Measurements from ENCODE around the gene CDC25C. TPM values are rescaled to one million over a fixed set of nuclear protein-coding genes. Genes with fewer than 3 reads are reported as not detected.

The CDC25C gene
- total and polyA plus RNA-seq, 7 donors = 0.27 to 5.9 (median 1.7) TPM; not detected in 3

DNA sequence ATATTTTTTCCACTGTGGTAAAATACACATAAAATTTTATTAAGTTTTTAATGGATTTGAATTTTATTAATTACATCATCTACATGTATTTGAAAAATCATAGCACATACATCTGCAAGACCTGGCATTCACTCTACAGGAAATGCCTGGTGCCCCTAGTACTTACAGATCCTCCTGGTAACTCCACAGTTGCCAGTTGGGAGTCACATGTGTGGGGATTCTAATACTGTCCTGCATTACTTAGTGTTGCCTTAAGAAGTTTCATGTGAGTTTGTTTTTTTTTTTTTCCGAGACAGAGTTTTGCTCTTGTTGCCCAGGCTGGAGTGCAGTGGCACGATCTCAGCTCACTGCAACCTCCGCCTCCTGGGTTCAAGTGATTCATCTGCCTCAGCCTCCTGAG lies 38.9 kb upstream of the CDC25C start:
- WGBS, 2 donors = 91 to 94% methylated on average over 3 of the region's 3 CpGs
- no peak for DNase-seq
- H3K36me3 ChIP-seq = peaks cover 0 to 28% (median 17%) of the 10 kb centered on the region in 4 donors
- no peak overlapping the region for H3K27ac ChIP-seq
- H3K4me1 ChIP-seq = peaks cover 0 to 53% (median 38%) of the 10 kb centered on the region in 4 donors
- TF ChIP-seq POLR2A (IDR thresholded peaks at IDR 0.05) = no peak
- TF ChIP-seq POLR2AphosphoS5 (IDR thresholded peaks at IDR 0.05) = no peak
- no peak for TF ChIP-seq EP300 (IDR thresholded peaks at IDR 0.05)
- no peak for TF ChIP-seq CTCF (IDR thresholded peaks at IDR 0.05)
- H3K4me3 ChIP-seq = no peak overlapping the region
- H3K27me3 ChIP-seq = no peaks in the 10 kb centered on the region
- intact Hi-C loops (cut with DNase I) = no loop called here
- no peaks in the 10 kb centered on the region for H3K9me3 ChIP-seq

DNA sequence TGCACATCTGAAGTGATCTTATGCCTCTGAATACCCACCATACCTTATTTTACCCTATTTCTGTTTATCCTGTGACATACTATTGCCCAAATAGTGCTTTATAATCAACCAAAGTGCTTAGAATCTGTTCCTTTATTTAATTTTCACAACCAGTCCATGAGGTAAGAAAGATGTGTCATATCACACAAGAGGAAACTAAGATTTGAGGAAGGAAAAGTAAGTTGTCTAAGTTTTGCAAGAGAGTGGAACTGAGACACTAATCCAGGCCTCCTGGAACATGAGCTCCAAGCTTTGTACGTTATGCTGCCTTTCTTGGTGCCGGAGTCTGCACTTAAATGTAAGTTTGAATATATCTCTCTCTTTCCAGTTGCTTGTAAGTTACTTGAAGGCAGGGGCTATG lies 38.1 kb upstream of the CDC25C start:
- H3K36me3 ChIP-seq = peaks cover 0 to 19% (median 13%) of the 10 kb centered on the region in 4 donors
- H3K4me1 ChIP-seq = peaks cover 0 to 53% (median 38%) of the 10 kb centered on the region in 4 donors
- no peaks in the 10 kb centered on the region for H3K9me3 ChIP-seq
- no peak for DNase-seq
- intact Hi-C loops (cut with DNase I) = no loop called here
- TF ChIP-seq CTCF (IDR thresholded peaks at IDR 0.05) (no peak), POLR2AphosphoS5 (IDR thresholded peaks at IDR 0.05) (no peak), EP300 (IDR thresholded peaks at IDR 0.05) (no peak), POLR2A (IDR thresholded peaks at IDR 0.05) (no peak)
- no peaks in the 10 kb centered on the region for H3K27me3 ChIP-seq
- 68 to 70% methylated on average over 2 of the region's 2 CpGs for WGBS, 2 donors
- no peak overlapping the region for H3K4me3 ChIP-seq
- peak overlapping the region in 1 of 4 donors; percentile 17 for H3K27ac ChIP-seq

DNA sequence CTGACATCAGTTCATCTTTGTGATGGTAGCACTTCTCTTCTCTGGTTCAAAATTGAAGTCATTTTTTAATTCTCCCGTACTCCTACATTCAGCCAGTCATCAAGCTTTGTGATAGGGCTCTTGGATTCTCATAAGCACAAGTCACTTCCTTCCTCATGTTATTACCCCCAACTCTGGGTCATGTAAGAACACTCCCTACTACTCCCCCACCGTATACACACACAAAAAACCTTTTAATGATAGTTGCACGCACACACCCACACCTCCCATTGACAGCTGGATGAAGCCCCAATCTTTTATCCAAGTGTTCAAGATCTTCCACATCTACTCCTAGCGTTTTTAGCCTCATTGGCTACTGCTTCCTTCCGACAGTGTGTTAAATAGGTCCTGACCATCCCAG lies 37.7 kb upstream of the CDC25C start:
- intact Hi-C loops (cut with DNase I) = no loop called here
- TF ChIP-seq CTCF (IDR thresholded peaks at IDR 0.05) (no peak), EP300 (IDR thresholded peaks at IDR 0.05) (no peak), POLR2A (IDR thresholded peaks at IDR 0.05) (no peak), POLR2AphosphoS5 (IDR thresholded peaks at IDR 0.05) (no peak)
- no peak for DNase-seq
- peaks cover 0 to 15% (median 8%) of the 10 kb centered on the region in 4 donors for H3K36me3 ChIP-seq
- peaks cover 0 to 53% (median 38%) of the 10 kb centered on the region in 4 donors for H3K4me1 ChIP-seq
- H3K27me3 ChIP-seq = no peaks in the 10 kb centered on the region
- H3K27ac ChIP-seq = peak overlapping the region in 1 of 4 donors; percentile 17
- no peak overlapping the region for H3K4me3 ChIP-seq
- 69 to 76% methylated on average over 5 of the region's 5 CpGs for WGBS, 2 donors
- H3K9me3 ChIP-seq = no peaks in the 10 kb centered on the region

GRCh38 chr5:138366632-138367382 lies 35.2 kb upstream of the CDC25C start:
- WGBS, 2 donors = 53 to 69% methylated on average over 4 of the region's 4 CpGs
- no peaks in the 10 kb centered on the region for H3K36me3 ChIP-seq
- H3K27me3 ChIP-seq = no peaks in the 10 kb centered on the region
- TF ChIP-seq POLR2AphosphoS5 (IDR thresholded peaks at IDR 0.05) = no peak
- no peak for TF ChIP-seq EP300 (IDR thresholded peaks at IDR 0.05)
- TF ChIP-seq POLR2A (IDR thresholded peaks at IDR 0.05) = no peak
- no peak for TF ChIP-seq CTCF (IDR thresholded peaks at IDR 0.05)
- intact Hi-C loops (cut with DNase I) = no loop called here
- no peak overlapping the region for H3K4me3 ChIP-seq
- no peaks in the 10 kb centered on the region for H3K9me3 ChIP-seq
- no peak for DNase-seq
- peaks cover 0 to 53% (median 38%) of the 10 kb centered on the region in 4 donors for H3K4me1 ChIP-seq
- peak overlapping the region in 2 of 4 donors; percentile 8 to 20 for H3K27ac ChIP-seq

Measured in sigmoid colon (tissue), 7 donors.